H4 (cell line): ENCODE data around the gene NEAT1. TPM values are rescaled to one million over a fixed set of nuclear protein-coding genes. Genes with fewer than 3 reads are reported as not detected.

Source experiments
- DNase-seq: peaks from one replicate; pipeline ENCODE4 v3.0.0-alpha.2; 2015; ENCODE audit warnings: low spot score
- total RNA-seq: library from RNA; depleted of rRNA; stranded (reverse); fragments of >200 nt; shearing (Covaris generic); gene quantifications from 2 replicates; pipeline ENCODE4 v1.2.3, GENCODE V29; 2014; rRNA removed

NEAT1 gene
- total RNA-seq: 2.9 and 3.4 TPM in 2 replicates

DNA sequence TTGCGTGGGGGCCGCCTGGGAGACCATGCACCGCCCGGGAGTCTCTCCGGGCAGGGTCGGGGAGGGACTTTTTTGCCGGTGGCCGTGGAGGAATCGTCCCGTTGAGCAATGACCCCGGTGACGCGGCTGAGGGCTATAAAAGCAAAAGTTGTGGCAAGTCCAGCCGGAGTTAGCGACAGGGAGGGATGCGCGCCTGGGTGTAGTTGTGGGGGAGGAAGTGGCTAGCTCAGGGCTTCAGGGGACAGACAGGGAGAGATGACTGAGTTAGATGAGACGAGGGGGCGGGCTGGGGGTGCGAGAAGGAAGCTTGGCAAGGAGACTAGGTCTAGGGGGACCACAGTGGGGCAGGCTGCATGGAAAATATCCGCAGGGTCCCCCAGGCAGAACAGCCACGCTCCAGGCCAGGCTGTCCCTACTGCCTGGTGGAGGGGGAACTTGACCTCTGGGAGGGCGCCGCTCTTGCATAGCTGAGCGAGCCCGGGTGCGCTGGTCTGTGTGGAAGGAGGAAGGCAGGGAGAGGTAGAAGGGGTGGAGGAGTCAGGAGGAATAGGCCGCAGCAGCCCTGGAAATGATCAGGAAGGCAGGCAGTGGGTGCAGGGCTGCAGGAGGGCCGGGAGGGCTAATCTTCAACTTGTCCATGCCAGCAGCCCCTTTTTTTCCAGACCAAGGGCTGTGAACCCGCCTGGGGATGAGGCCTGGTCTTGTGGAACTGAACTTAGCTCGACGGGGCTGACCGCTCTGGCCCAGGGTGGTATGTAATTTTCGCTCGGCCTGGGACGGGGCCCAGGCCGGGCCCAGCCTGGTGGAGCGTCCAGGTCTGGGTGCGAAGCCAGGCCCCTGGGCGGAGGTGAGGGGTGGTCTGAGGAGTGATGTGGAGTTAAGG is at the start of gene NEAT1:
TSS of gene NEAT1 (plus strand) at position 166 of the 883 bp plus-strand sequence.
- DNase-seq: peak; percentile 96

- no peak for DNase-seq
Observed at GRCh38 chr11:65373839-65374580, 48.6 kb upstream of the NEAT1 start.

- no peak for DNase-seq
Observed at GRCh38 chr11:65375012-65375411, 47.6 kb upstream of the NEAT1 start.

DNA sequence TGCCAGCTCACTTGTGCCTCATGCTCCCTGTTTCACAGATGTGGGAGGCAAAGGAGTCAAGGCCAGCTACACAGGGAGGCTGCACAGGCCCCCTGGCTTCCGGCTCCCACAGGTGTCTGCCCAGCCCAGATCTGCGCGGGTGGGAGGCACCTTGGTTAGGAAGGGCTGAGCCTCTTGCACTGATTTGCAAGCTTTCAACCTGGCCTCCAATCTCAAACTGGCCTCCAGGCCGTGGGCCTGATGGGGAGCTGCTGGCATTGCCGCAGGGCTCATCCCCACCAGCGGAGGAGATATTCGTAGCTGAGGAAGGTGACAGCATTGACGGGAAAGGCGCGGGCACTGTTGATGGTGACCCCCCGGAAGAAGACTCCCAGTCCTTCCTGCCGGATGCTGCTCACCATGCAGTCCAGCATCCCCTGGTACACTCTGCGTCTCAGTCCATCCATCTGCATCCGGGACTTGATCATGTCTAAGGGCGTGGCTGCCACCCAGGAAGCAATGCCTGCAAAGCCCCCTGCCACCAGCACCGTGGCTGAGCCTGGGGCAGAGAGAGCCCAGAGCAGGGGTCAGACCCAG is 46.4 kb upstream of the NEAT1 start:
- DNase-seq: no peak

DNA sequence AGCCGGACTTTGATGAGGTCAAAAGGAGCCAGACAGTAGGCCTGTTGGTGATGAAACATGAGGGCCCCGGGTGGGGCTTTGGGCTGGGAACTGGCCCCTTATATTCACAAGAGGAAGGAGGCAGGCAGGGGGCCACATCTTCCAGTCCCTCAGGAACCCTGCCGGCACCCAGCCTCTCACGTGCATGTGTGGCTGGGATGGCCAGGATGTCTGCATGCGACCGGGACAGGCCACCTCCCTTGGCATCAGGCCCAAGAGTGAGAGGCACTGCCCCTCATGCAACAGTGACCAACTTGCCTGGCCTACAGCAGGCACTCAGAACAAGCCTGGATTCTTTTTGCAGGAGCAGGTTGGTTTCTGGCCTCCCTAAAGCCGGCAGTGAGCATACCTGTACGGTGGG is 45.6 kb upstream of the NEAT1 start:
- DNase-seq: no peak

GRCh38 chr11:65377777-65378176 is 44.8 kb upstream of the NEAT1 start:
- DNase-seq: no peak

DNA sequence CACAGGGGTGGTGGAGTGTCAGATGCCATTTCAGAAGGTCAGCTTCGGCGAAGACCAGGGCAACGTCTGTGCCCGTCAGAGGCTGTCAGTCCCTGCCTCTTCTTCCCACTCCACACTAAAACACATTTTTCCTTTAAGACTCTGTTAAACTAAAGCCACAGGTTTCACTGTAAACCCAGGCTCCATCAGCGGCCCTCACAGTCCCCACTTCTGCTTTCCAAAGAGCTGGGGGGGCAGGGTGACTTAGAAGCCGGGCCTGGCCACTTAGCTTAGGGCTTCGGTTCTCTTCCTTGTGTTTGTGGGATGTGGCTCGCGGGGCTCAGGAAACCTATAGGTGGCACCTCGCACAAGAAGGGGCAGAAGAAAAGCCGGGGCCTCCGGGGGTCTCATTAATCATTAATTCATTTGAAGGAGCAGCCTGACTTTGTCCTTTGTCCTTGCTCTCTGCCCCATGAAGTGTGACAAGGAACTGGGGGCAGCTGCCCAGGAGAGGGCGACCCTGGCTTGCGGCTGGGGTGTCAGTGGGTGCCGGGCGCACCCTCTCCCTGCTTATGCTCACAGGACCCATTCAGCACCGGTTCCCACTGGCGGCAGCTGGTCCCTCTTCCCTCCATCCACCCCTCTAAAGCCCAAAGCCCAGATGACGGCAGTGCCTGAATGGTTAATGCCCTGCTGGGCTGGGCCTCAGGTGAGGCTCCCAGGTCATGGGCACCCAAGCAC is 44.2 kb upstream of the NEAT1 start:
- no peak for DNase-seq

DNA sequence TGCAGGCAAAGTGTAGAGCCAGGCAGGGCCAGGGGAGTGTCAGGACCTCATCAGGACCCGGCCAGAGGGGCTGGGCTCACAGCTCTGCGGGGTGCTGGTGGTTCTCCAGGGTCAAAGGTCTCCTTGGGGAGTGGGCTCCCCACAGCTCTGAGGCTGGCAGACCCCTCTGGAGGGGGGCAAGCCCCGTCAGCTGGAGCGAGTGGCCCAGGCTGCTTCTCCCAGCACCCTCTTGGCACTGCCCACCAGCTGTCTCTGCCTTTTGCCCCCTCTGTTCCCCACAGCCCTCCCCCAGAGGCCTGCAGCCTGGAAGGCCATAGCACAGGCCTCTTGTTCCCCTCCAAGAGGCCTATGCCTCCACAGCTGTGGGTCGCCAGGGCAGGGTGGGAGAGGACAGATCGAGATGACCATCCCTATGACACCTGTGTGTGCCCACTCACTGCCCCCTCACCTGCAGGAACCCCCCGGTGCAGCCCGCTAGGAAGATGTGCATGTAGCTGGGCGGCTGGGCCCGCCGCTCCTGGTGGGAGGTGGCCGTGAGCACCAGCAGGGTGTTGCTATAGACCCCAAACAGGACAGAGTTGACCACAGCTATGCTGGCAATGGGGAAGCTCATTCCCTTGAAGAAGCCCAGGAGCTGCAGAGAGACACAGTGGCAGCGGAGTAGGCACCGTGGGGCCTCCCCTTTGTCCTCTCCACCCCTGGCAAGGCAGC is 43.5 kb upstream of the NEAT1 start:
- DNase-seq: no peak

GRCh38 chr11:65379698-65380459 is 42.7 kb upstream of the NEAT1 start:
- no peak for DNase-seq

DNA sequence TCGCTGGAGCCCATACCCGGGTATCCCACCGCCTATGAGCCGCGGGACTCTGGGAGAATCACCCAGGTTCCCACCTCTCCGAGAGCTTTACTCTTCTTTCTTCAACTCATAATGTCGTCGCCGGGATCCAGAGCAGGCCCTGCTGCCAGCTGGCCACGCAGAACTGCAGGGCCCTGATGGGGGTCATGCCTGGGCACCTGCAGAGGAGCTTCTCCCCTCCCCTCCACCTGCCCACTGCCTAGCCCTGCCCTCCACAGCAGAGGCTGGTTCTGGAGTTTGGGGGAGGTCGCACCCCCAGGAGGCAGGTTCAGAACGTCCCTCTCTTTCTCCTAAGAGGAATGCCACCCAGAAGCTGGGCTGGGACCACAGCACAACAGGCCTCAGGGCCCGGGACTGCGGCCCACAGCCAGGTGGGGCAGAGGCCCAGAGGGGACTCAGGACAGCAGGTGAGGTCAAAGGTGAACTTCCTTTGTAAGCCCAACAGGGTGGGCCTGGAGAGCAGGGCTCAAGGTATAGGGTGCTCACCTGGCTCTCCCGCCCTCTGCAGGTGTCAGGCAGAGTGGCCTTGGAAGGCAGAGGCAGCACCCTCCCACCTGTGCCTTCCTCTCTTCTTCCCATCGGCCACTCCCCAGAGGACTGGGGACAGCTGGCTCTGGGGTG is 42.0 kb upstream of the NEAT1 start:
- DNase-seq: no peak

DNA sequence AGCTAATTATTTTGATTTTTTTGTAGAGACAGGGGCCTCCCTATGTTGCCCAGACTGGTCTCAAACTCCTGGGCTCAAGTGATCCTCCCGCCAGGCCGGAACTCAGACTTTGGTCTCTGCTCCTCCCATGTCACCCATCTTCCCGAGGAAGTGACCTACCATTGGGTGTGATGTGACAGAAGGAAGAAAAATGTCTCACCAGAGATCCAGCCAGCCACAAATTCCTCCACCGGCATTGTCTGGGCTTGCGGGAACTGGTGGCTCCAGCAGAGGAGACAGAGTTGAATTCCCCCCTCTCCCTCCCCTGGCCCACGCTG is 40.9 kb upstream of the NEAT1 start:
- DNase-seq: no peak

GRCh38 chr11:65382033-65382803 is 40.4 kb upstream of the NEAT1 start, which contains the start of gene SLC25A45:
TSS of gene SLC25A45 (minus strand) at chr11:65382646. CDS start at chr11:65381951, 695 bp downstream.
- DNase-seq: peak; percentile 97

DNA sequence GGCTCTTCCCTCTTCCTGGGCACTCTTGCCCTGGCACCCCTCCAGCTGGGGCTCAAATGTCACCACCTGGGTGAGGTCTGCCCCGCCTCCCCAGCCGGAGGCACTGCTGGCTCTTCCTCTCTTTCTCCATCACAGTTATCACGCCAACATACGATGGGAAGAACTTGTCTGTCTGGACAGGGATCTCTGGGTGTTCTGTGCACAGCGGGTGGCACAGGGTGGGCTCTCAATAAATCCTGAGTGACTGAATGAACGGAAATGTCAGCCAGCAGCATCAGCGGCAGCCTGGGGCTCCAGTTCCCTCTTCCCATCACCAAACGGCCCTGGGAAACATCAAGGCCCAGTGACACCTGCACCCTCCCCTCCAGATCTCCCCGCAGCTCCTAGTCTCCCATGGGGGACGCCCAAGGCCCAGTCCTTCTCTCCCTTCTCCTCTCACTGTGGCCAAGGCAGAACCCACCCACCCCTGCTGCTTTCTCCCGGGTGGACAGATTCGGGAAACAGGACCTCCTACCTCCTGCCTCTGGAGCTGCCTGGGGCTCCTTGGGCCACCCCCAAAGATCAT is 39.7 kb upstream of the NEAT1 start:
- DNase-seq: no peak

DNA sequence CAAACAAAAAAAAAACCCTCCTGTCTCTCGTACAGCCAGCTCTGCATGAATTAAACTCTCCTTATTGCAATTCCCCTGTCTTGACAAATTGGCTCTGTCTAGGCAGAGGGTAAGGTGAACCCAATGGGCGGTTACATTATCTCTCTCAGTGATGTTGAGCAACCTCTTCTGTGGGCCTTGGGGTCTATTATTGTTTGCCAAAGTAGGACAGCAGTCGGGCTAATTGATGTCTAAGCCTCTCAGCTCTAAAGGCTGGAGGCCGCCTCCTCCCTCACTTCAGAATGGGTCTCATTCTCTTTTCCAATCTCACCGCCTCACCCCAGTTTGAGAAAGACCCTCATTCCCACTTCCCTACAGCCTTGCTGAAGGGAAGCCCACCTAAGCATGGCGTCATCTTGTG is 38.8 kb upstream of the NEAT1 start:
- DNase-seq: no peak

GRCh38 chr11:65384301-65384889 is 38.2 kb upstream of the NEAT1 start:
- peak; percentile 61 for DNase-seq

GRCh38 chr11:65386307-65387140 is 36.1 kb upstream of the NEAT1 start, which contains the start of gene FRMD8:
TSS of gene FRMD8 (plus strand) at chr11:65386637. CDS start at chr11:65387037, 400 bp downstream.
- DNase-seq: peak; percentile 58

- no peak for DNase-seq
Observed at GRCh38 chr11:65388731-65389130, 33.9 kb upstream of the NEAT1 start.
